Bladder microvascular endothelial cell (primary cell): ENCODE data around the gene KRTAP1-5. TPM values are rescaled to one million over a fixed set of nuclear protein-coding genes. Genes with fewer than 3 reads are reported as not detected.

Experiments used
- total RNA-seq: library from RNA; depleted of rRNA; stranded (reverse); fragments of >200 nt; gene quantifications from 2 replicates; pipeline ENCODE4 v1.2.3, GENCODE V29; 2014

KRTAP1-5 gene
- not detected in 2 replicates for total RNA-seq

DNA sequence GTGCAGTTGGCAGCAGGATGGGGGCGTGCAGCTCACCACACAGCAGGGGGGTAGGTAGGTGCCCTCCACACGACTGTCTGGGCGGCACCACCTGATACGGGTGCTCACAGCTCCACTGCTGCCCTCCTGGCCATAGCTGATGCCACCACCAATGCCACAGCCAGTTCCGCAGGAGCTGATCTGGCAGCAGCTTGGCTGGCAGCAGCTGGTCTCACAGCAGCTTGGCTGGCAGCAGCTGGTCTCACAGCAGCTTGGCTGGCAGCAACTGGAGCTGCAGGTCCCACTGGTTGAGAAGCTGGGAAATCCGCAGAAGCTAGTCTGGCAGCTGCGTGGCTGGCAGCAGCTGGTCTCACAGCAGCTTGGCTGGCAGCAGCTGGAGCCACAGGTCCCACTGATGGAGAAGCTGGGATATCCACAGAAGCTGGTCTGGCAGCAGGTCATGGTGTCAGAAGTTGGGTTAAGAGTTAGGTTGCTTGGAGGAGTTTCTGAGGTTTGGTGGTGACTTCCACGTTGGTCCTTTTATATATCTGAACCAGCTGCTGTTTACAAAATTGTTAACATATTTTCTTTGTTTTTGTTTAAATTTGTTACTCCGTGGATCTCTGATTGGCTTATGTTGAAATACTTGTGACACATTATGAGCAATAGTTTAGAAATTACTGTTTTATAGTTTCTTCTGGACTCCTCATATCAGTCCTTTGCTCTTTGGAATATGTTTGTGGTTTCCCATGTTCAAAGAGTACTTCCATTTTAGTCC, at the start of gene KRTAP1-5:
Gene KRTAP1-5, minus strand, starts transcription at position 494 of the 757 bp plus-strand sequence. Its CDS starts 53 bp downstream, at position 441.

DNA sequence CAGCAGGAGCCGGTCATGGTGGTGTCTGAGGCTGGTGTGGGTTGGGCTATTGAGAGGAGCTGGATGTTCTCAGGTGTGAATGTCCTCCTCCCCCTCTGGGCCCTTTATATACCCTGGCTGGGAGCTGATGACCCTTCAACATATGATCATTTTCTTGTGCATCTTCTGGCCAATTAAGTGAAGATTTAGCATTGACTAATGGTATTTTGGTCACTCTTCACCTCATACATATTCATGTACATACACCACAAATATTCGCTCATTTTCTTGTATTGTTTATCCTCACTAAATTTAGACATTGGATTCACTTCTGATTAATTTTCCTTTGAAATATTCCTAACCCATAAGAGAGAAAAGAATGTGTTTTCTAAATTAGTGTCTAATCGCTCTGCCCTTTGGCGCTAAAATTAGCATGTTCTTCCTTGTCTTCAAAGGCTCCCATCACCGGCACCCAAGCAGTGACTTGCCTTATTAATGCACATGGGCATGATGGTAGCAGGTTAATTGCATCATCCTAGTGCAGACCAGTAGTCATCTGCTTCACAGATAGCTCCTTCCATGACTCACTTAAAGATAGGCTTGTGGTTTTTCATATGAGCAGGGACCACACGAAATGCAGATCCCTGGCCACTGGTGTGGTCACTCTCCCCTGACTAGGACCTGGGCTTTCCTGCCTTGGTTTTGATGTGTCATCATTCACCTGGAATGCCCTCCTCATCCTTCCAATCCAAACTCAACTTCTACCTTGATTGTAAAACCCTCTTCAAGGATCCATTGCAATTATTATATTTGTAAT, 39.0 kb upstream of the KRTAP1-5 start, which contains the start of gene KRTAP2-4:
Gene KRTAP2-4, minus strand, starts transcription at position 51 of the 796 bp plus-strand sequence. Its CDS starts 34 bp downstream, at position 17.

GRCh38 chr17:41060052-41060604, 33.1 kb upstream of the KRTAP1-5 start, which contains the start of gene KRTAP2-3:
Gene KRTAP2-3 (minus strand): TSS chr17:41060114. CDS start chr17:41060050, 64 bp downstream.

GRCh38 chr17:41055130-41055529, 28.1 kb upstream of the KRTAP1-5 start, which contains the start of gene KRTAP2-2:
Gene KRTAP2-2 (minus strand): TSS chr17:41055230. CDS start chr17:41055211, 19 bp downstream.

DNA sequence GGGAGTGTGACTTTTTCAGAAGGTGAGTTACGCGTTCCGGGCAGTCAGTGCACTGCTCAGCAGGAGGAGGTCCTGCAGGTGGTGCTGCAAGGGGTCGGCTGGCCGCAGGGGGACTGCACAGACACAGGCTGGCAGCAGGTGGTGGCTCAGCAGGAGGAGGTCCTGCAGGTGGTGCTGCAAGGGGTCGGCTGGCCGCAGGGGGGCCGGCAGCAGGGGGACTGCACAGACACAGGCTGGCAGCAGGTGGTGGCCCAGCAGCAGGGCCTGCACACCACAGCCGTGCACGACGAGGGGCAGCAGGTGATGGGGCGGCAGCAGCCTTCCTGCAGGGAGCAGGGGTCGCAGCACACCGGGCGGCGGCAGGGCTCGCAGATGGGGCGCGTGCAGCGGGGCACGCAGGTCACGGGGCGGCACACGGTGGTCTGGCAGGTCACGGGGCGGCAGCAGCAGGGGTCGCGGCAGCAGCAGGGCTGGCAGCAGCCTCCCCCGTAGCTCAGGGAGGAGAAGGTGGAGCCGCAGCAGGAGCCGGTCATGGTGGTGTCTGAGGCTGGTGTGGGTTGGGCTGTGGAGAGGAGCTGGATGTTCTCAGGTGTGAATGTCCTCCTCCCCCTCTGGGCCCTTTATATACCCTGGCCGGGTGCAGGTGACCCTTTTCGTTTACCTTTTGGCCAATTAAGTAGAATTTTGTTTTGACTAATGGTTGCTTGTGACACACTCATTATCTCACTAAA, 19.9 kb upstream of the KRTAP1-5 start, which contains the start of gene KRTAP2-1:
Gene KRTAP2-1, minus strand, starts transcription at position 582 of the 731 bp plus-strand sequence. Its CDS starts 49 bp downstream, at position 533.

DNA sequence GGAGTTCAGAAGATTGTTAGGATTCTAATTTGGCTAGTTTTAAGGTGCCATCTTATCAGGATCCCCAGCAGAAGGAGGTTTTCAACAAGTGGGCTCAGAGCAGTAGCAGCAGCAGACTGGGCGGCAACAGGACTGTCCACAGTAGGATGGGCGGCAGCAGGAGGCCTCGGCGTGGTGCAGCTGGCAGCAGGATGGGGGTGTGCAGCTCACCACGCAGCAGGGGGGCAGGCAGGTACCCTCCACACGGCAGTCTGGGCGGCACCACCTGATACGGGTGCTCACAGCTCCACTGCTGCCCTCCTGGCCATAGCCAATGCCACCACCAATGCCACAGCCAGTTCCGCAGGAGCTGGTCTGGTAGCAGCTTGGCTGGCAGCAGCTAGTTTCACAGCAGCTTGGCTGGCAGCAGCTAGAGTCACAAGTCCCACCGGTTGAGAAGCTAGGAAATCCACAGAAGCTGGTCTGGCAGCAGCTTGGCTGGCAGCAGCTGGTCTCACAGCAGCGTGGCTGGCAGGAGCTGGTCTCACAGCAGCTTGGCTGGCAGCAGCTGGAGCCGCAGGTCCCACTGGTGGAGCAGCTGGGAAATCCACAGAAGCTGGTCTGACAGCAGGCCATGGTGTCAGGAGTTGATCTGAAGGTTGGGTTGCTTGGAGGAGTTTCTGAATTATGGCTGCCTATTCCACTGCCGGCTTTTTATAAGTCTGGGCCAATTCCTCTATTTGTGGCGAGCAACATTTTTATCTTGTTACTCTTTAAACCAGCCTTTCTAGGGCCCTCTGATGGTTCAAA, 14.0 kb upstream of the KRTAP1-5 start, which contains the start of gene KRTAP1-1:
Gene KRTAP1-1, minus strand, starts transcription at position 668 of the 789 bp plus-strand sequence. Its CDS starts 53 bp downstream, at position 615.

DNA sequence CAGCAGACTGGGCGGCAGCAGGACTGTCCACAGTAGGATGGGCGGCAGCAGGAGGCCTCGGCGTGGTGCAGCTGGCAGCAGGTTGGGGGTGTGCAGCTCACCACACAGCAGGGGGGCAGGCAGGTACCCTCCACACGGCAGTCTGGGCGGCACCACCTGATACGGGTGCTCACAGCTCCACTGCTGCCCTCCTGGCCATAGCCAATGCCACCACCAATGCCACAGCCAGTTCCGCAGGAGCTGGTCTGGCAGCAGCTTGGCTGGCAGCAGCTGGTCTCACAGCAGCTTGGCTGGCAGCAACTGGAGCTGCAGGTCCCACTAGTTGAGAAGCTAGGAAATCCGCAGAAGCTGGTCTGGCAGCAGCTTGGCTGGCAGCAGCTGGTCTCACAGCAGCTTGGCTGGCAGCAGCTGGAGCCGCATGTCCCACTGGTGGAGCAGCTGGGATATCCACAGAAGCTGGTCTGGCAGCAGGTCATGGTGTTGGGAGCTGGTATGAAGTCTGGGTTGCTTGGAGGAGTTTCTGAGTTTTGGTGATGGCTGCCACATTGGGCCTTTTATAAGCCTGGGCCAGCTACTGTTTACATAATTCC, 7.4 kb upstream of the KRTAP1-5 start, which contains the start of gene KRTAP1-3:
Gene KRTAP1-3, minus strand, starts transcription at position 529 of the 590 bp plus-strand sequence. Its CDS starts 53 bp downstream, at position 476.

GRCh38 chr17:41029633-41030245, 2.7 kb upstream of the KRTAP1-5 start, which contains the start of gene KRTAP1-4:
Gene KRTAP1-4 (minus strand): TSS chr17:41030195. CDS start chr17:41030078, 117 bp downstream.

DNA sequence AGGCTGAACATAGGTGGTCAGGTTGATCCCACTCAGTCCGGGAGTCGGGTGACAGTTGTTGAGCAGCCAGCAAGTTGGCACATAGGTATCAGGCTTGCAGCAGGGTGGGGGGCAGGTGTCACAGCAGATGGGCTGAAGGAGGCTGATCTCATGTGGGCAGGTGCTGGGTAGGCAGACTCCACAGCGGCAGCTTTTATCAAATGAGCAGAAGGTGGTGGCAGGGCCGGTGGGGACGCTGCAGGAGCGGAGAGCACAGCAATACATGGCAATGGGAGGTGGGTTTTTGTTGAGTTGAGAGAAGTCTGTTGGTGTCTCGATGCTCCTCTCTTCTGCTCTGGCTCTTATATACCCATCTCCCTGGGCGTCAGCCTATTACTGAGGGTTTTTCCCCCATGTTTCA, 18.2 kb downstream of the KRTAP1-5 start, which contains the start of gene KRTAP3-1:
Gene KRTAP3-1, minus strand, starts transcription at position 318 of the 400 bp plus-strand sequence. Its CDS starts 54 bp downstream, at position 264.

GRCh38 chr17:40999563-40999962, 27.4 kb downstream of the KRTAP1-5 start, which contains the start of gene KRTAP3-2:
Gene KRTAP3-2 (minus strand): TSS chr17:40999906. CDS start chr17:40999853, 53 bp downstream.

DNA sequence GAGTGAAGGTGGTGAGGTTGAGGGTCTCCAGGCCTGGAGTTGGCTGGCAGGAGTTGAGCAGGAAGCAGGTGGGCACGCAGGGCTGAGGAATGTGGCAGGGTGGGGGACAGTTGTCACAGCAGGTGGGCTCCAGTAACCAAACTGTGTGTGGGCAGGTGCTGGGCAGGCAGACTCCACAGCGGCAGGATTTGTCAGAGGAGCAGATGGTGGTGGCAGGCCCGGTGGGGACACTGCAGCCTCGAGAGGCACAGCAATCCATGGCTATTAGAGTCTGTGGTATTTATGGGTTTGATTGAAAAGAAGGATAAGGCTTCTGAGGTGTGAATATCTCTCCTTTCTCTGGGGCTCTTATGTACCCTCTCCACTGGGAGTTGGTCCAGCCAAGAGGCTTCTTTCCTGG, 33.2 kb downstream of the KRTAP1-5 start, which contains the start of gene KRTAP3-3:
Gene KRTAP3-3, minus strand, starts transcription at position 326 of the 400 bp plus-strand sequence. Its CDS starts 67 bp downstream, at position 259.

GRCh38 chr17:40984226-40984625, 42.8 kb downstream of the KRTAP1-5 start, which contains the start of gene KRT40:
Gene KRT40 (minus strand): TSS chr17:40984326. CDS start chr17:40984273, 53 bp downstream.

Other genes with a start within 250 kb of the KRTAP1-5 start
- gene KRT27, start 244.7 kb downstream of the KRTAP1-5 start, total RNA-seq, result not detected in 2 replicates
- gene KRT28, start 227.2 kb downstream of the KRTAP1-5 start, total RNA-seq, result not detected in 2 replicates
- gene KRT10, start 204.6 kb downstream of the KRTAP1-5 start, total RNA-seq, result 3.0 and 4.9 TPM in 2 replicates
- not detected in 2 replicates for gene KRT12, start 160.0 kb downstream of the KRTAP1-5 start, total RNA-seq
- gene KRT20, start 142.0 kb downstream of the KRTAP1-5 start, total RNA-seq, result not detected in 2 replicates
- 1.1 TPM in 1 of 2 replicates, not detected in the other for gene KRT23, start 89.6 kb downstream of the KRTAP1-5 start, total RNA-seq
- gene KRT39, start 60.3 kb downstream of the KRTAP1-5 start, total RNA-seq, result not detected in 2 replicates
- not detected in 2 replicates for gene KRT40, start 42.9 kb downstream of the KRTAP1-5 start, total RNA-seq
- not detected in 2 replicates for gene KRTAP3-3, start 33.0 kb downstream of the KRTAP1-5 start, total RNA-seq
- 0.16 TPM in 1 of 2 replicates, not detected in the other for gene KRTAP3-2, start 27.3 kb downstream of the KRTAP1-5 start, total RNA-seq
- gene KRTAP3-1, start 18.1 kb downstream of the KRTAP1-5 start, total RNA-seq, result not detected in 2 replicates
- gene KRTAP1-4, start 3.0 kb upstream of the KRTAP1-5 start, total RNA-seq, result not detected in 2 replicates
- gene KRTAP1-3, start 7.7 kb upstream of the KRTAP1-5 start, total RNA-seq, result not detected in 2 replicates
- gene KRTAP1-1, start 14.2 kb upstream of the KRTAP1-5 start, total RNA-seq, result not detected in 2 replicates
- gene KRTAP2-1, start 20.1 kb upstream of the KRTAP1-5 start, total RNA-seq, result not detected in 2 replicates
- gene KRTAP2-2, start 28.0 kb upstream of the KRTAP1-5 start, total RNA-seq, result not detected in 2 replicates
- not detected in 2 replicates for gene KRTAP2-3, start 32.9 kb upstream of the KRTAP1-5 start, total RNA-seq
- not detected in 2 replicates for gene KRTAP2-4, start 38.7 kb upstream of the KRTAP1-5 start, total RNA-seq
- not detected in 2 replicates for gene KRTAP4-7, start 56.9 kb upstream of the KRTAP1-5 start, total RNA-seq
- not detected in 2 replicates for gene KRTAP4-8, start 70.9 kb upstream of the KRTAP1-5 start, total RNA-seq
- not detected in 2 replicates for gene KRTAP4-16, start 75.0 kb upstream of the KRTAP1-5 start, total RNA-seq
- gene KRTAP4-9, start 78.2 kb upstream of the KRTAP1-5 start, total RNA-seq, result not detected in 2 replicates
- not detected in 2 replicates for gene KRTAP4-11, start 91.2 kb upstream of the KRTAP1-5 start, total RNA-seq
- not detected in 2 replicates for gene KRTAP4-12, start 97.0 kb upstream of the KRTAP1-5 start, total RNA-seq
- not detected in 2 replicates for gene KRTAP4-6, start 113.3 kb upstream of the KRTAP1-5 start, total RNA-seq
- gene KRTAP4-5, start 122.6 kb upstream of the KRTAP1-5 start, total RNA-seq, result not detected in 2 replicates
- gene KRTAP4-4, start 133.5 kb upstream of the KRTAP1-5 start, total RNA-seq, result not detected in 2 replicates
- not detected in 2 replicates for gene KRTAP4-3, start 141.0 kb upstream of the KRTAP1-5 start, total RNA-seq
- not detected in 2 replicates for gene KRTAP4-2, start 151.0 kb upstream of the KRTAP1-5 start, total RNA-seq
- not detected in 2 replicates for gene KRTAP4-1, start 157.7 kb upstream of the KRTAP1-5 start, total RNA-seq
- not detected in 2 replicates for gene KRTAP9-1, start 162.7 kb upstream of the KRTAP1-5 start, total RNA-seq
- gene KRTAP9-2, start 199.4 kb upstream of the KRTAP1-5 start, total RNA-seq, result not detected in 2 replicates
- not detected in 2 replicates for gene KRTAP9-3, start 205.2 kb upstream of the KRTAP1-5 start, total RNA-seq
- not detected in 2 replicates for gene KRTAP9-8, start 210.8 kb upstream of the KRTAP1-5 start, total RNA-seq
- not detected in 2 replicates for gene KRTAP9-4, start 222.5 kb upstream of the KRTAP1-5 start, total RNA-seq
- not detected in 2 replicates for gene KRTAP9-9, start 228.2 kb upstream of the KRTAP1-5 start, total RNA-seq
- not detected in 2 replicates for gene KRTAP9-6, start 238.2 kb upstream of the KRTAP1-5 start, total RNA-seq
- gene KRTAP9-7, start 248.5 kb upstream of the KRTAP1-5 start, total RNA-seq, result not detected in 2 replicates